ENCODE measurements around the gene BRINP2. TPM values are rescaled to one million over a fixed set of nuclear protein-coding genes. Genes with fewer than 3 reads are reported as not detected.

BRINP2 gene
- total RNA-seq, 2 donors from 2014 or later = not detected

GRCh38 chr1:177164380-177165068 lies 6.2 kb upstream of the BRINP2 start, which contains the start of gene ASTN1:
ASTN1 (minus strand) TSS chr1:177164712; CDS start chr1:177164676, 36 bp downstream.
- no peak for ATAC-seq (ENCODE audit: insufficient number of reproducible peaks, low FRiP score, low read depth)
- TF ChIP-seq CTCF (IDR thresholded peaks at IDR 0.05) = no peak
- peak within 1 kb of the TSS; percentile 61 for H3K4me3 ChIP-seq
- no peaks in the 10 kb centered on the region for H3K36me3 ChIP-seq
- H3K27ac ChIP-seq = no peak within 1 kb of the TSS
- peaks cover 3 to 13% of the 10 kb centered on the region in 2 donors for H3K4me1 ChIP-seq (ENCODE audit: control insufficient read depth in 1 of 2, low read depth in 2 of 2)
- H3K27me3 ChIP-seq (replicated peaks; ENCODE audit: insufficient read depth) = no peaks in the 10 kb centered on the region
- DNase-seq (ENCODE audit: low spot score) = no peak
- no peaks in the 10 kb centered on the region for H3K9me3 ChIP-seq

GRCh38 chr1:177165069-177165439 lies 5.7 kb upstream of the BRINP2 start:
- no peaks in the 10 kb centered on the region for H3K36me3 ChIP-seq
- DNase-seq (ENCODE audit: low spot score) = no peak
- H3K4me1 ChIP-seq (ENCODE audit: control insufficient read depth in 1 of 2, low read depth in 2 of 2) = peaks cover 3 to 13% of the 10 kb centered on the region in 2 donors
- H3K27me3 ChIP-seq (replicated peaks; ENCODE audit: insufficient read depth) = no peaks in the 10 kb centered on the region
- ATAC-seq (ENCODE audit: insufficient number of reproducible peaks, low FRiP score, low read depth) = no peak
- peak overlapping the region; percentile 61 for H3K4me3 ChIP-seq
- H3K9me3 ChIP-seq = no peaks in the 10 kb centered on the region
- H3K27ac ChIP-seq = no peak overlapping the region
- TF ChIP-seq CTCF (IDR thresholded peaks at IDR 0.05) = no peak

- Histone ChIP-seq H3K36me3 (no peaks in the 10 kb centered on the region), H3K4me3 (peak overlapping the region; percentile 69), H3K27ac (no peak overlapping the region), H3K9me3 (no peaks in the 10 kb centered on the region), H3K4me1 (ENCODE audit: control insufficient read depth in 1 of 2, low read depth in 2 of 2) (peaks cover 4 to 13% of the 10 kb centered on the region in 2 donors), H3K27me3 (replicated peaks; ENCODE audit: insufficient read depth) (no peaks in the 10 kb centered on the region)
- TF ChIP-seq CTCF (IDR thresholded peaks at IDR 0.05) = no peak
- no peak for DNase-seq (ENCODE audit: low spot score)
- ATAC-seq (ENCODE audit: insufficient number of reproducible peaks, low FRiP score, low read depth) = no peak
These were observed 872 bp downstream of the BRINP2 start for GRCh38 chr1:177171536-177172123.

DNA sequence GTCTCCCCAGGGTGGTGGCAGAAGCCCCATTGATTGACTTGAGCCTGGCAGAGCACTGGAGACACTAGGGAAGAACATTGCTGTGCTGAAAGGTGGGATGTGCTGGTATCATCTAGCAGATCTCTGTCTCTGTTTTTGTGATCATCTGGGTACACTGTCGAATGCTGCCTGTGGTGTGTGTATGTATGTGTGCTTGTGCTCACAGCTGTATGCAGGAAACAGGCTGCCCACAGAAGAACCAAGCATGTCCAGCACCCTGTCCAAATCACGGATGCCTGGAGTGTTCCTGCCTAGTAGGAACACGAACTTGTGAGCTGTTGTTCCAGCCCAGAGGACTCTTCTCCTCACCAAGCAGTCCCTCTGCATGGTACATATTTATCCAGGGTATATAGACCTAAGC lies 1.5 kb downstream of the BRINP2 start:
- H3K4me1 ChIP-seq (ENCODE audit: control insufficient read depth in 1 of 2, low read depth in 2 of 2) = peaks cover 4 to 13% of the 10 kb centered on the region in 2 donors
- no peaks in the 10 kb centered on the region for H3K9me3 ChIP-seq
- no peak overlapping the region for H3K27ac ChIP-seq
- DNase-seq (ENCODE audit: low spot score) (no peak), ATAC-seq (ENCODE audit: insufficient number of reproducible peaks, low FRiP score, low read depth) (no peak)
- no peaks in the 10 kb centered on the region for H3K36me3 ChIP-seq
- TF ChIP-seq CTCF (IDR thresholded peaks at IDR 0.05) = no peak
- H3K27me3 ChIP-seq (replicated peaks; ENCODE audit: insufficient read depth) = no peaks in the 10 kb centered on the region
- H3K4me3 ChIP-seq = no peak overlapping the region

DNA sequence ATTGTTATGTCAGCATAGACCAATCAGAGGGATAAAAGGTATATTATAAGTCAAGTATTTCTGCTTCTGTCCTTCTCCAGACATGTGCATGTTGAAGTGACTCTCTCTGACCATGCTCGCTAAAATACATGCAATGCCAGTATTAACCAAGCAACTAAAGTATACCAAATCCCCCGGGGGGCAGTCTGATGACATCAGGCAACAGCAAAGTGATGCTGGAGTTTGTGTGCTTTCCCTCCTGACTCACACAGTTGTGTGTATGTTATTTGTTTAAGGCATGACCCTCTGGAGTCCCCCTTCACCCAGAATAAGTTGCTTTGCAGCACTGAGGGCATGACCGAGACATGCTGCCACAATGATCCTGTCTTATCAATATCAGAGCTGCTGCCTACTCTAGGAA lies 2.1 kb downstream of the BRINP2 start:
- ATAC-seq (ENCODE audit: insufficient number of reproducible peaks, low FRiP score, low read depth) = no peak
- DNase-seq (ENCODE audit: low spot score) = no peak

More for the DNA sequence above, 2.1 kb downstream of the BRINP2 start:
- no peak overlapping the region for H3K27ac ChIP-seq
- no peaks in the 10 kb centered on the region for H3K27me3 ChIP-seq (replicated peaks; ENCODE audit: insufficient read depth)
- TF ChIP-seq CTCF (IDR thresholded peaks at IDR 0.05) = no peak
- H3K4me1 ChIP-seq (ENCODE audit: control insufficient read depth in 1 of 2, low read depth in 2 of 2) = peaks cover 4 to 13% of the 10 kb centered on the region in 2 donors
- no peaks in the 10 kb centered on the region for H3K36me3 ChIP-seq
- no peak overlapping the region for H3K4me3 ChIP-seq
- H3K9me3 ChIP-seq = no peaks in the 10 kb centered on the region

Data from thoracic aorta (tissue), 2 donors.